ENCODE results near the gene WARS2. TPM values are rescaled to one million over a fixed set of nuclear protein-coding genes. Genes with fewer than 3 reads are reported as not detected.

Gene WARS2
- polyA plus RNA-seq, 4 donors: 20.4 to 23.2 (median 21.3) TPM

GRCh38 chr1:119038363-119038762, 102.1 kb downstream of the WARS2 start:
- DNase-seq (ENCODE audit: low read depth in 4 of 4, low spot score in 3 of 4): no peak

DNA sequence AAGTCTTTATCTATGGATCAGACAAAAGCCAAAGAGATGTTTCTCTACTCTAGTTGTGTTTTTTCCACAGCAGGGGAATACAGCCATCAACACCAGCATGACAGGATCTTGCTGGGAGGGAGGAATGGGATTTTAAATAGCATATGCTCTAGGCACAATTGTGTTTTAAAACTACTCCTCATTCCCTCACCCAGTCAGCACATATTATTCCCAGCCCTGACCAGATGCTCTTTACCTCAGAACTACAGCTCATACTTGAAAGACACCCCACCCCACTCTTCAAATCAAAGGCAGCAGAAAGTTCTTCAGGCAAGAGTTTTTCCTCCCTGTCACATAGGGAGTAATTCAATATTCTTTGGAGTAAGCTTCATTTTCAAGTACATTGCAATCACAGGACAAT, 106.1 kb downstream of the WARS2 start:
- no peak for DNase-seq (ENCODE audit: low read depth in 4 of 4, low spot score in 3 of 4)

- no peak for DNase-seq (ENCODE audit: low read depth in 4 of 4, low spot score in 3 of 4)
These were observed 107.5 kb downstream of the WARS2 start for GRCh38 chr1:119032986-119033385.

GRCh38 chr1:119027759-119028158, 112.7 kb downstream of the WARS2 start:
- no peak for DNase-seq (ENCODE audit: low read depth in 4 of 4, low spot score in 3 of 4)

DNA sequence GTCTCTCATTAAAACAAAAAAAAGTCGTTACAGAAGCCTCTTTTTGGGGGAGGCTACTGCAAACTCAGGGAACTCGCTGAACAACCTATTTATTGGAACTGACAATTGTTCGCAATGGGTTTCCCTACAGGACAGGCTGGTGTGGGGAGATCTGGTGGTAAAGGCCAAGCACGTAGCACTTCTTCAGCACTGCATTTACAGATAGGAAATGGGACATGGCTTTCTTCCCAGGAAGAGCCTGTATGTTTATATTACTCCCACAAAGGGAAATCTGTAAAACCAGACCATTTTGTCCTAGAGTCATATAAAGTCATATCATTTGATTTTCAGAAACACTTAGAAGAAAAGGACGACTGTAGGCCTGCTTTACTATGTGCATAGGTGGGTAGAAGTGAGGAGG, 113.5 kb downstream of the WARS2 start:
- DNase-seq (ENCODE audit: low read depth in 4 of 4, low spot score in 3 of 4): no peak

DNA sequence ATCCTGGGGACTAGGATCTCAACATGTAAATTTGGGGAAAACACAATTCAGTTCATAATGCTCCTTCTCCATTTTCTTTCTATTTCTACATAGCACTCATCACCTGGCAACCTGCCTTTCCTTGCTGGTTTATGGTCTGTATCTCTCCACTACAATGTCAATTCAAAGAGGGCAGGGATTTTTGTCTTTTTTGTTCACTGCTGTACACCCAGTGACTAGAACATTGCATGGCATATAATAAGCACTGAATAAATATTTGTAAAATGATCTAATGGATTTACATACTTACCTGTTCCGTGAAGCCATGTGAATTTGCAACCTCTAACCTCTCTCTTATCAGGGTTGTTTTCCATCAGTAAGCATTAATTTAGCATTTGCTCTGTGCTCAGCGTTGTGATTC, 124.9 kb downstream of the WARS2 start:
- no peak for DNase-seq (ENCODE audit: low read depth in 4 of 4, low spot score in 3 of 4)

DNA sequence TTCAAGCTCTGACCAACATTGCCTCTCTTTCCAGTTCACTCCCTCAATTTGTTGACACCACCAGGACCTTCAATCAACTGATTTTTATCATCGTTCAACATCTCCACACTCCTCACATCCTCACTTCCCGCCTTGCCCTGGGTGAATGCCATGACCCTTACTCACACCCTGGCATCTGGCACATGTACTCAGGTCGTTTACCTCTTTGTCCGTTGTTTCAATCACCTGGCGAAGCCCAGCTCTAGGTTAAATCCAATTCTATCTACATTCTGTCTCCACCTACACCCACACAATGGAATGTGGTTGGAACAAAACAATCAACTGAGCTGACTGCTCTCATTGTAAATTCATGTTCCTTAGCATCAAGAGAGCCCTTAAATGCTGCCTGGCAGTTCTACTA, 128.1 kb downstream of the WARS2 start:
- DNase-seq (ENCODE audit: low read depth in 4 of 4, low spot score in 3 of 4): no peak

DNA sequence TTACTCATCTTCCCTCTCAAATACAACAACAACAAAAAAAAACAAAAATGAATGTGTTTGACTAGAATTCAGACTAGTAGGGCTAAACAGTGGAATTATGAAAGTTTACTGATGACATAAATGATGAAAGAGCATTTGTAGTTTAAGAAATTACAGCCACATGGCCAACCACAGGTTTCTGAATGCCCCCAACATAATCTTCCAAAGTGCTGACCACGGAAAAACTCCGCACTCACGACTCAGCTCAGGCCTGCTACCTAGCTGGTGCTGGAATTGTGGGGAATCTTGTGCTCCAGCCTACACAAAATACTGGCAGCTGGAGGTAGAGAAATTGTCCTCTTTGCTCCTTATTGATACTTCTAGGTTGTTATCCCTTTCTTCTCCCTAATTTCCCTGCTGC, 128.7 kb downstream of the WARS2 start:
- DNase-seq (ENCODE audit: low read depth in 4 of 4, low spot score in 3 of 4): no peak

- DNase-seq (ENCODE audit: low read depth in 4 of 4, low spot score in 3 of 4): no peak
These were observed 129.3 kb downstream of the WARS2 start for GRCh38 chr1:119011116-119011515.

GRCh38 chr1:119010201-119010600, 130.3 kb downstream of the WARS2 start:
- no peak for DNase-seq (ENCODE audit: low read depth in 4 of 4, low spot score in 3 of 4)

- no peak for DNase-seq (ENCODE audit: low read depth in 4 of 4, low spot score in 3 of 4)
These were observed 131.2 kb downstream of the WARS2 start for GRCh38 chr1:119009312-119009655.

- DNase-seq (ENCODE audit: low read depth in 4 of 4, low spot score in 3 of 4): no peak
These were observed 131.8 kb downstream of the WARS2 start for GRCh38 chr1:119008483-119009311.

DNA sequence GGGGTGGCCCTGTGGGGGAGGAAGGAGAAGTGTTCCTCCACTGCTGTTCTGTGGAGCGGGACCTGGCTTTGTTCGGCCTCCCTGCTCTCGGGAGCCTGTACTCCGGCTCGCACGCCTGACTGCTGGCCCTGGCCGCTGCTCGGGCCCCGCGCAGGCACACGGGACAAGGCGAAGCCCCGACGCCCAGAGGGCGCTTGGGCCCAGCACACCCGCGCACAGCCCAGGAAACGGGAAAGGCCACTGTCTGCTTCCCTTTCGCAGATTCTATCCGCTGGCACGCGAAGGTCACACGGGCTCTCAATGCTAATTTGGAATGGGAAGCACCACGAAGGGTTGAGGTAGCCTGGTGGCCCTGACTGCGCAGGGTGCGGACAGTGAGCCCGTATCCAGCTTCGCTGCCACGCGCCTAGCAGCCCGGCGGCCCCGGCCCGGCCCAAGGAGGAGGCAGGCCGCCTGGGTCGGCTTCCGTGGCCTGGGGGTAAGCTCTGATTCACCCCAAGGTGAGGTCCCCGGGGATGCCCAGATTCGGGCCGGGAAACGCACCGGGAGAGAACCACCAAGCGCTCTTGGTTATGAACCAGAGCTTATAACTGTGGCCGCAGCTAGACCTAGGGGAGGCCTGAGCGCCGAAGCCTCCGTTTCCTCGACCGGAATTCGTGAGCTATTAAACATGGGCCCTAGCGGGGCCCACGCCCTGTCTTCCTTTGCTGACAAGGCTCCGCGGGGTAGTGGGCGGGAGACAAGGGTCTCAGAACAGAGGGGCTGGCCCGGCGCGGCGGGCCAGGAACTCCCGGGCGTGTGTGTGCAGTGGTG, 132.6 kb downstream of the WARS2 start:
- no peak for DNase-seq (ENCODE audit: low read depth in 4 of 4, low spot score in 3 of 4)

GRCh38 chr1:119007339-119007669, 133.1 kb downstream of the WARS2 start:
- DNase-seq (ENCODE audit: low read depth in 4 of 4, low spot score in 3 of 4): no peak

DNA sequence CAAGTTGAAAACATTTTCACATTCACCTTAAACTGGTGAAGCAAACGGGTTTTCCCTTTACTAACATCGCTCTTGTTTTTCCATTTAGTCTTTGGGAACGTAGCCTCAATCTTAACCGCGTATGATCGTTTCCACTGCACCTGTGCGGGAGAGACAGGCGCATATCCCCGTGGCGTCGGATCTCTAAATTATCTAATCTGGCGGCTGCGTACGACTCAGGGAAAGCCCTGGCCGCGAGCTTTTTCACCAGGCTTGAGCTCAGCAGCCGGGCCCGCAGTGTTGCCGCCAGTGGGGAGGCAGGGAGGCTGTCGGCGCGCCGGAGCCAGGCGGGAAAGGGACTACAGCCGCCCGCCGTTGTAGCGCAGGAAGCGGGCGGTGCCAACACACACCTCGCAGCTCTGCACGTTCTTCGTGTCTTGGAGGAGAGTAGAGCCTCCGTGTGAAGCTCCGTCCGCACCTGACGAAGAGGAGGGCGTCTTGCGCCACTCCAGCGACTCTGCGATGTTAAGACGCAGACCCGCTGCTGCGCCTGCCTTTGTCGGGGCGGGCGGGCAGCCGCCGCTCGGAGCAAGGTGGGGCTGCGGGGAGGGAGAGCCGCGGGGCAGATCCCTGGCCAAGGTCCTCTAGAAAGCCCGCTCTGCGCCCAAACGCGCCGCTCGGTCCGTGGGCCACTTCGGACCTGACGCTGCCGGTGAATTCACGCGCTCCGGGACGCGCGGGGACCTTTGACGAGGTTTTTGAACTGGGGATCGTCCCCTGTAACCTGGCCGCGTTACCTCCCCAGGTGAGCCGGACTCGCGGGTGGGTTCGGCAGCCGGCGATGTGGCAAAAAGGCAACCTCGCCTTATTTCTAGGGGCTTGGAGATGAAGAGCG, 133.8 kb downstream of the WARS2 start:
- no peak for DNase-seq (ENCODE audit: low read depth in 4 of 4, low spot score in 3 of 4)

DNA sequence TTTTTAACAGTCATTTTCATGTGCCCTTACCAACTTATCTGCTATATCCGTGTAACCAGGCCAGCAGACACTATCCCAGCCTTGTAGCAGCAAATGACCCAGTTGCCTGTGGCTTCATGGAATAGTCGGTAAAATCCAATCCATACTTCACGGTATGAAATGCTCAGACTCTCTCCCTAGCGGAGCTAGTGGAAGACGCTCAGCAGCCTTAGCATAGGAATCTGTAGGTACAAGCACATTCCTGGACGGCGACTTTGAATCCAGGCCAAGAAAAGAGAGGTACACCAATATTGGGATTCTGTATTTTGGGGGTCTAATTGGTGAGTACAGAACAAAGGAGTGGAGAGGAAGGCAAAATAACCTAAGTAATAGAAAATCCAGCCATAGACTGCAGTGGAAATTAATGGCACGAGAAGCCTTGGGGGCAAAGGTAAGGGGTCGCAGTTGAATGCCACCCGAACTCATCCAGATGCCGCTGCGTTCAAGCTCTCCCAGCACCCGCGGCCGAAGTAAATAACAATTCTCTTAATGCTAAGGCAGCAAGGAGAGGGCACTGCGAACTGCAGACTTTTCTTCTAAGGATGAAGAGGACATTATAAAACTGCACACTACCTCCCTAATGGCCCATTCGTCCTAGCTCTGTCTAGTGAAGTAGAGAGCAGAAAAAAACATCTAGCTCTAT, 134.6 kb downstream of the WARS2 start:
- no peak for DNase-seq (ENCODE audit: low read depth in 4 of 4, low spot score in 3 of 4)

GRCh38 chr1:119004781-119005180, 135.7 kb downstream of the WARS2 start:
- DNase-seq (ENCODE audit: low read depth in 4 of 4, low spot score in 3 of 4): no peak

DNA sequence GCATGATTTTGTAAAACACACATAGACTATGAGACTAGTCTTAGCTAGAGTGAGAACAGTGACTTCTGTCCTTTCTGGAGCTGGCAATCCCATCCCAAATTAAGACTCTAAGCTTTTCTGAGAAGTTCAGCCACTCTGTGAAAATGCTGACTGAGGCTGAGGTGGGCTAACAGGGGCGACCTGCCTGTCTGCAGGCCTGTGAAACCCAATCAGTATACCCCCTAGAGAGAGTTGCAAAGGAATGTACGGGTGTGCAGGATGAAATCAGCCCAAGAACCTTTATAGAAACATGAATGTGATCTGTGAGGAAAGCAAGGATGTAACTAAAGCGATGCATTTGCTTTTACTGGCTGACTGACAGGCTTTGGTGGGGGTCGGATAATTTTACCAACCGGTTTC, 136.3 kb downstream of the WARS2 start:
- DNase-seq (ENCODE audit: low read depth in 4 of 4, low spot score in 3 of 4): no peak

DNA sequence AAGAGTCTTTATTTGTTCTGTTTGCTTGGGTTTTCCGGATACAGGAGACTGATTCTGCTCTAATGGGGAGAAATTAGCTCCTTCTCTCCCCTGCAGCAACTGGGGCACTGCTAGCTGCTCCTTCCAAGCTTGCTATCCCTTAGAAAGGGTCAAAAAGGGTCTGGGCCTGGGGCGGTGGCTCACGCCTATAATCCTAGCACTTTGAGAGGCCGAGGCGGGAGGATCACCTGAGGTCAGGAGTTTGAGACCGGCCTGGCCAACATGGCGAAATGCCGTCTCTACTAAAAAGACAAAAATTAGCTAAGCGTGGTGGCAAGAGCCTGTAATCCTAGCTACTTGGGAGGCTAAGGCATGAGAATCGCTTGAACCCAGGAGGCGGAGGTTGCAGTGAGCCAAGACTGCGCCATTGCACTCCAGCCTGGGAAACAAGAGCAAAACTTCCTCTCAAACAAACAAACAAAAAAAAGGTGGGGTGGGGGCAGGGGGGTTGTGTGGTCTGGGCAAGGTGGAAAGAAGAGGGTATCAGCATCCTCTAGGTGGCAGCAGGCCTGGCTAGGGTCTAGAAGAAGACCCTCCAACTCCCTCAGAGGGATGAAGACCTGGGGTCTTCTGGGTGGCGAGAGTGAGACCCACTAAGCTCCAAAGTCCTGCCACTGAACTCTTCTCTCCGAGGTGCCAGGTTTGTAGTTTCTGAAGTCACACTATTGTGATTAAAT, 136.9 kb downstream of the WARS2 start:
- no peak for DNase-seq (ENCODE audit: low read depth in 4 of 4, low spot score in 3 of 4)
